Right ventricle myocardium superior (tissue), 1 donor: ENCODE results near the gene BRCA1. TPM values are rescaled to one million over a fixed set of nuclear protein-coding genes. Genes with fewer than 3 reads are reported as not detected.
A peak's percentile ranks its signal among the peaks of the same experiment; 100 is the strongest.
"Not testable (repeated sequence)": the region's sequence is repeated elsewhere in the genome, so short reads cannot be mapped to it uniquely, and the experiment has no call there.

Experiments used
- ATAC-seq: fragments of 200-7000 bp; cut with Tn5 transposase; one replicate; pipeline ENCODE4 v1.9.1; 2020; ENCODE audit warnings: mild to moderate bottlenecking; ENCODE audit not compliant: poor library complexity
- DNase-seq: peaks from one replicate; pipeline ENCODE4 v3.0.0-alpha.2; 2020
- intact Hi-C: fragments of 100-400 bp; cut with DNase I; formaldehyde crosslinking; loops from one replicate; pipeline ENCODE4 v1.11.2; 2022
- total RNA-seq: library from RNA; stranded (reverse); fragmentation: NEBNext Ultra II Directional; extraction: Animal tissue kit (Norgen Biotek cat#: 25700); gene quantifications from one replicate; pipeline ENCODE4 v1.2.1, GENCODE V29; 2021
- donor health status: DM: no; HTN: yes; CAD: no; lungs with severe emphysema.

BRCA1 gene
- total RNA-seq, 1 donor from 2014 or later = 7.3 TPM

GRCh38 chr17:43090022-43090421 is 35.1 kb downstream of the BRCA1 start:
- no peak for DNase-seq
- no peak for ATAC-seq
- intact Hi-C loops = no loop called here

GRCh38 chr17:43085474-43085873 is 39.7 kb downstream of the BRCA1 start:
- intact Hi-C loops = no loop called here

GRCh38 chr17:43079641-43080302 is 45.4 kb downstream of the BRCA1 start:
- ATAC-seq (no peak), DNase-seq (no peak)
- intact Hi-C loops = no loop called here

More at GRCh38 chr17:43085474-43085873, 39.7 kb downstream of the BRCA1 start:
- DNase-seq (no peak), ATAC-seq (no peak)

- no peak for ATAC-seq
- no peak for DNase-seq
- intact Hi-C loops = no loop called here
Measured at GRCh38 chr17:43074869-43075268, 50.3 kb downstream of the BRCA1 start.

GRCh38 chr17:43070872-43071271 is 54.3 kb downstream of the BRCA1 start:
- intact Hi-C loops = no loop called here
- ATAC-seq = no peak
- no peak for DNase-seq

- intact Hi-C loops = no loop called here
- DNase-seq (no peak), ATAC-seq (peak; percentile 64)
Measured at GRCh38 chr17:43070257-43070656, 54.9 kb downstream of the BRCA1 start.

GRCh38 chr17:43069368-43069898 is 55.7 kb downstream of the BRCA1 start:
- intact Hi-C loops = no loop called here
- peak; percentile 91 for ATAC-seq
- no peak for DNase-seq

- intact Hi-C loops = no loop called here
- peak; percentile 80 for ATAC-seq
- DNase-seq = no peak
Measured at GRCh38 chr17:43068570-43069367, 56.4 kb downstream of the BRCA1 start.

GRCh38 chr17:43062984-43063638 is 62.1 kb downstream of the BRCA1 start:
- intact Hi-C loops = no loop called here
- ATAC-seq (no peak), DNase-seq (no peak)

- intact Hi-C loops = no loop called here
- no peak for ATAC-seq
- DNase-seq = no peak
Measured at GRCh38 chr17:43056051-43056450, 69.1 kb downstream of the BRCA1 start.

GRCh38 chr17:43053008-43053407 is 72.2 kb downstream of the BRCA1 start:
- ATAC-seq, DNase-seq, intact Hi-C loops: not testable (repeated sequence)

- intact Hi-C loops = no loop called here
- DNase-seq (no peak), ATAC-seq (no peak)
Measured at GRCh38 chr17:43051969-43052368, 73.2 kb downstream of the BRCA1 start.

GRCh38 chr17:43044024-43044423 is 81.1 kb downstream of the BRCA1 start:
- intact Hi-C loops = no loop called here
- DNase-seq (no peak), ATAC-seq (no peak)

GRCh38 chr17:43043307-43043706 is 81.9 kb downstream of the BRCA1 start:
- DNase-seq (no peak), ATAC-seq (no peak)
- intact Hi-C loops = no loop called here

- ATAC-seq (no peak), DNase-seq (no peak)
- intact Hi-C loops = no loop called here
Measured at GRCh38 chr17:43042025-43042628, 83.0 kb downstream of the BRCA1 start.

- intact Hi-C loops = no loop called here
- ATAC-seq = no peak
- no peak for DNase-seq
Measured at GRCh38 chr17:43040655-43041054, 84.5 kb downstream of the BRCA1 start.

GRCh38 chr17:43039646-43040045 is 85.5 kb downstream of the BRCA1 start:
- DNase-seq (no peak), ATAC-seq (no peak)
- intact Hi-C loops = no loop called here

- intact Hi-C loops = no loop called here
- no peak for ATAC-seq
- DNase-seq = no peak
Measured at GRCh38 chr17:43034894-43035293, 90.3 kb downstream of the BRCA1 start.
